Ishikawa (cell line): ENCODE data around the gene COL8A2.

Experiments
- CEBPB ChIP-seq: IDR thresholded peaks from 2 replicates; pipeline ENCODE4 v1.6.1; 2012
- CREB1 ChIP-seq: IDR thresholded peaks from 2 replicates; pipeline ENCODE4 v1.6.1; 2012; ENCODE audit warnings: low read depth
- EGR1 ChIP-seq: IDR thresholded peaks from 2 replicates; pipeline ENCODE4 v1.6.1; 2012
- EP300 ChIP-seq: IDR thresholded peaks from 2 replicates; pipeline ENCODE4 v1.6.1; 2012; ENCODE audit warnings: borderline replicate concordance
- FOXM1 ChIP-seq: IDR thresholded peaks from 2 replicates; pipeline ENCODE4 v1.6.1; 2012; ENCODE audit warnings: low read depth, borderline replicate concordance
- MAX ChIP-seq: IDR thresholded peaks from 2 replicates; pipeline ENCODE4 v1.6.1; 2012
- NFIC ChIP-seq: IDR thresholded peaks from 2 replicates; pipeline ENCODE4 v1.6.1; 2012
- RAD21 ChIP-seq: IDR thresholded peaks from 2 replicates; pipeline ENCODE4 v1.6.1; 2012; ENCODE audit warnings: low read depth
- REST ChIP-seq: IDR thresholded peaks from 2 replicates; pipeline ENCODE4 v1.6.1; 2012; ENCODE audit warnings: low read depth, mild to moderate bottlenecking
- TAF1 ChIP-seq: IDR thresholded peaks from 2 replicates; pipeline ENCODE4 v1.6.1; 2012; ENCODE audit warnings: low read depth, mild to moderate bottlenecking
- TCF12 ChIP-seq: IDR thresholded peaks from 2 replicates; pipeline ENCODE4 v1.6.1; 2012; ENCODE audit warnings: low read depth
- TEAD4 ChIP-seq: IDR thresholded peaks from 2 replicates; pipeline ENCODE4 v1.6.1; 2012
- USF1 ChIP-seq: IDR thresholded peaks from 2 replicates; pipeline ENCODE4 v1.6.1; 2012
- YY1 ChIP-seq: IDR thresholded peaks from 2 replicates; pipeline ENCODE4 v1.6.1; 2012; ENCODE audit warnings: low read depth
- ZBTB7A ChIP-seq: IDR thresholded peaks from 2 replicates; pipeline ENCODE4 v1.6.1; 2012; ENCODE audit warnings: low read depth

Gene COL8A2

GRCh38 chr1:36139521-36139920, 14.5 kb upstream of the COL8A2 start:
- TF ChIP-seq CREB1 (no peak), ZBTB7A (no peak), YY1 (no peak)

GRCh38 chr1:36137776-36138175, 12.8 kb upstream of the COL8A2 start:
- no peak for TF ChIP-seq CEBPB
- no peak for TF ChIP-seq TEAD4
- TF ChIP-seq RAD21 = no peak
- no peak for TF ChIP-seq CREB1
- no peak for TF ChIP-seq REST
- no peak for TF ChIP-seq ZBTB7A
- TF ChIP-seq EP300 = no peak
- TF ChIP-seq YY1 = no peak
- no peak for TF ChIP-seq TCF12
- no peak for TF ChIP-seq FOXM1
- no peak for TF ChIP-seq TAF1
- no peak for TF ChIP-seq EGR1
- TF ChIP-seq NFIC = no peak
- no peak for TF ChIP-seq USF1
- TF ChIP-seq MAX = no peak

- no peak for TF ChIP-seq MAX
- TF ChIP-seq USF1 = no peak
- TF ChIP-seq TAF1 = no peak
Observed at GRCh38 chr1:36137226-36137625, 12.2 kb upstream of the COL8A2 start.

- TF ChIP-seq EGR1 = no peak
- TF ChIP-seq CEBPB = no peak
- TF ChIP-seq YY1 = no peak
- TF ChIP-seq REST = no peak
- TF ChIP-seq EP300 = no peak
- TF ChIP-seq MAX = no peak
- no peak for TF ChIP-seq USF1
- TF ChIP-seq TCF12 = no peak
Observed at GRCh38 chr1:36136535-36136934, 11.5 kb upstream of the COL8A2 start.

- no peak for TF ChIP-seq REST
- TF ChIP-seq FOXM1 = no peak
- TF ChIP-seq ZBTB7A = no peak
- no peak for TF ChIP-seq EP300
- no peak for TF ChIP-seq MAX
- TF ChIP-seq TAF1 = no peak
- no peak for TF ChIP-seq TCF12
- TF ChIP-seq YY1 = no peak
- no peak for TF ChIP-seq USF1
- TF ChIP-seq RAD21 = no peak
- no peak for TF ChIP-seq NFIC
- no peak for TF ChIP-seq CREB1
- TF ChIP-seq EGR1 = no peak
Observed at GRCh38 chr1:36135796-36136195, 10.8 kb upstream of the COL8A2 start.
